HCT116 (cell line): Measurements from ENCODE around the gene UCK1. TPM values are rescaled to one million over a fixed set of nuclear protein-coding genes. Genes with fewer than 3 reads are reported as not detected.

ENCODE experiments used
- ATAC-seq: fragments of 200-7000 bp; cut with Tn5 transposase; 2 replicates; pipeline ENCODE4 v1.9.1; 2020; ENCODE audit warnings: mild to moderate bottlenecking, moderate library complexity
- BruUV-seq: library from RNA; stranded (reverse); fragments of 400-500 nt; replicated peaks from 2 replicates; lab custom pipeline; 2021; lab: Mats Ljungman, UMichigan
- CTCF ChIA-PET: fragments of 300-600 bp; sonication (Branson Sonifier 250); formaldehyde crosslinking; loops from one replicate; lab custom pipeline; 2021; ENCODE audit warnings: antibody characterized with exemption; lab: Charles Lee
- POLR2A ChIA-PET: fragments of 300-600, 350-600 bp; sonication (Branson Sonifier 250); formaldehyde crosslinking; loops from one replicate; lab custom pipeline; 2021; ENCODE audit warnings: antibody characterized with exemption; lab: Charles Lee
- RAD21 ChIA-PET, 2 experiments: fragments of 300-600 bp; sonication (Branson Sonifier 250); formaldehyde crosslinking; loops; one replicate each; lab custom pipeline; 2023; ENCODE audit warnings: low total read pairs in 2 of 2; ENCODE audit not compliant: uncharacterized antibody in 2 of 2, unreplicated experiment in 2 of 2, low non-redundant PET in 1 of 2; lab: Charles Lee
- DNase-seq: peaks from one replicate; pipeline ENCODE4 v3.0.0-alpha.2; 2010; ENCODE audit warnings: low read depth, low spot score
- H2AFZ ChIP-seq: fragments of 200-600 bp; shearing (Covaris generic), sonication (generic); 2 replicates; pipeline ENCODE4 v1.6.1; 2017; ENCODE audit warnings: low read depth, mixed run types, mixed read lengths, antibody characterized with exemption, low read length; ENCODE audit not compliant: poor library complexity, severe bottlenecking
- H3K27ac ChIP-seq: 2 replicates; pipeline ENCODE4 v1.5.1; 2012; ENCODE audit warnings: low read depth, low read length
- H3K27me3 ChIP-seq: fragments of 200-600 bp; sonication (generic); 2 replicates; pipeline ENCODE4 v1.6.1; 2016; ENCODE audit warnings: mixed run types, low read length, mixed read lengths; ENCODE audit not compliant: insufficient read depth
- H3K36me3 ChIP-seq, 2 experiments: fragments of 200-500 bp in 1 of 2; fragments of 200-600 bp in 1 of 2; sonication (Bioruptor generic) in 1 of 2; sonication (generic) in 1 of 2; 2 replicates each; pipeline versions ENCODE4 v1.5.1 to v1.6.1; 2014 to 2016; ENCODE audit warnings: low read length in 2 of 2, inconsistent platforms in 1 of 2, mixed read lengths in 1 of 2, mixed run types in 1 of 2; ENCODE audit not compliant: insufficient read depth in 2 of 2, control insufficient read depth in 1 of 2
- H3K4me1 ChIP-seq, 2 experiments: fragments of 200-600 bp in 1 of 2; sonication (generic) in 1 of 2; 2 replicates each; pipeline versions ENCODE4 v1.5.1 to v1.6.1; 2012 to 2017; ENCODE audit warnings: low read length in 2 of 2, inconsistent platforms in 1 of 2, mild to moderate bottlenecking in 1 of 2, mixed read lengths in 1 of 2, mixed run types in 1 of 2, moderate library complexity in 1 of 2; ENCODE audit not compliant: insufficient read depth in 2 of 2, control insufficient read depth in 1 of 2
- H3K4me2 ChIP-seq: fragments of 200-600 bp; sonication (generic); 2 replicates; pipeline ENCODE4 v1.6.1; 2017; ENCODE audit warnings: mixed run types, low read length, mixed read lengths
- H3K4me3 ChIP-seq, 2 experiments: fragments of 200-600 bp in 1 of 2; sonication (generic) in 1 of 2; replicated peaks in 1 of 2; 2 replicates each; pipeline ENCODE4 v1.5.1; 2011 to 2016; ENCODE audit warnings: low read length in 2 of 2, control low read depth in 1 of 2, low read depth in 1 of 2, mild to moderate bottlenecking in 1 of 2, mixed read lengths in 1 of 2, mixed run types in 1 of 2
- H3K79me2 ChIP-seq: fragments of 200-600 bp; sonication (generic); 2 replicates; pipeline ENCODE4 v1.6.1; 2017; ENCODE audit warnings: mild to moderate bottlenecking, mixed run types, low read length, moderate library complexity, mixed read lengths; ENCODE audit not compliant: insufficient read depth
- H3K9ac ChIP-seq: fragments of 200-600 bp; sonication (generic); 2 replicates; pipeline ENCODE4 v1.6.1; 2016; ENCODE audit warnings: low read length, mixed read lengths
- H3K9me2 ChIP-seq: fragments of 200-600 bp; sonication (generic), shearing (Covaris generic); 2 replicates; pipeline ENCODE4 v1.6.1; 2017; ENCODE audit warnings: mixed run types, mild to moderate bottlenecking, moderate library complexity; ENCODE audit not compliant: insufficient read depth
- H3K9me3 ChIP-seq, 2 experiments: fragments of 200-500 bp in 1 of 2; fragments of 200-600 bp in 1 of 2; sonication (Bioruptor generic) in 1 of 2; sonication (generic) in 1 of 2; 2 replicates each; pipeline ENCODE4 v1.6.1; 2014 to 2017; ENCODE audit warnings: low read length in 2 of 2, mixed read lengths in 2 of 2, inconsistent platforms in 1 of 2, low read depth in 1 of 2, mild to moderate bottlenecking in 1 of 2, mixed run types in 1 of 2, moderate library complexity in 1 of 2; ENCODE audit not compliant: control insufficient read depth in 1 of 2, insufficient read depth in 1 of 2
- H4K20me1 ChIP-seq: fragments of 200-600 bp; sonication (generic), shearing (Covaris generic); 2 replicates; pipeline ENCODE4 v1.6.1; 2017; ENCODE audit warnings: mixed run types, mild to moderate bottlenecking, moderate library complexity; ENCODE audit not compliant: insufficient read depth
- MAX ChIP-seq: IDR thresholded peaks from 2 replicates; pipeline ENCODE4 v1.6.1; 2012
- POLR2A ChIP-seq: IDR thresholded peaks from 2 replicates; pipeline ENCODE4 v1.7.0; 2011; ENCODE audit warnings: borderline replicate concordance; ENCODE audit not compliant: insufficient read depth, insufficient read length; ENCODE audit errors: extremely low read depth
- POLR2AphosphoS5 ChIP-seq: IDR thresholded peaks from 2 replicates; pipeline ENCODE4 v1.6.1; 2011; ENCODE audit warnings: mild to moderate bottlenecking, low read depth, low read length, moderate library complexity
- REST ChIP-seq: IDR thresholded peaks from 2 replicates; pipeline ENCODE4 v1.6.1; 2012; ENCODE audit warnings: low read depth
- SIN3A ChIP-seq: IDR thresholded peaks from 2 replicates; pipeline ENCODE4 v1.6.1; 2012; ENCODE audit warnings: low read depth
- SRF ChIP-seq: IDR thresholded peaks from 2 replicates; pipeline ENCODE4 v1.6.1; 2012; ENCODE audit warnings: low read depth
- ZFX ChIP-seq: fragments of 450-650 bp; IDR thresholded peaks from 2 replicates; pipeline ENCODE4 v1.6.1; 2017
- intact Hi-C: fragments of 100-400 bp; cut with micrococcal nuclease; formaldehyde crosslinking; loops from 2 replicates; pipeline ENCODE4 v1.10.0; 2022
- total RNA-seq: library from RNA; stranded (reverse); gene quantifications from one replicate; pipeline ENCODE4 v1.2.1, GENCODE V29; 2021; ENCODE audit not compliant: unreplicated experiment
- TF ChIP-seq, protein P1 (sequence below): IDR thresholded peaks from 2 replicates; pipeline ENCODE4 v1.6.1; 2011; ENCODE audit warnings: mild to moderate bottlenecking, low read length, moderate library complexity; ENCODE audit not compliant: insufficient replicate concordance; ENCODE audit errors: extremely low read depth

The UCK1 gene
- total RNA-seq, 1 experiment from 2014 or later = 17.5 TPM

DNA sequence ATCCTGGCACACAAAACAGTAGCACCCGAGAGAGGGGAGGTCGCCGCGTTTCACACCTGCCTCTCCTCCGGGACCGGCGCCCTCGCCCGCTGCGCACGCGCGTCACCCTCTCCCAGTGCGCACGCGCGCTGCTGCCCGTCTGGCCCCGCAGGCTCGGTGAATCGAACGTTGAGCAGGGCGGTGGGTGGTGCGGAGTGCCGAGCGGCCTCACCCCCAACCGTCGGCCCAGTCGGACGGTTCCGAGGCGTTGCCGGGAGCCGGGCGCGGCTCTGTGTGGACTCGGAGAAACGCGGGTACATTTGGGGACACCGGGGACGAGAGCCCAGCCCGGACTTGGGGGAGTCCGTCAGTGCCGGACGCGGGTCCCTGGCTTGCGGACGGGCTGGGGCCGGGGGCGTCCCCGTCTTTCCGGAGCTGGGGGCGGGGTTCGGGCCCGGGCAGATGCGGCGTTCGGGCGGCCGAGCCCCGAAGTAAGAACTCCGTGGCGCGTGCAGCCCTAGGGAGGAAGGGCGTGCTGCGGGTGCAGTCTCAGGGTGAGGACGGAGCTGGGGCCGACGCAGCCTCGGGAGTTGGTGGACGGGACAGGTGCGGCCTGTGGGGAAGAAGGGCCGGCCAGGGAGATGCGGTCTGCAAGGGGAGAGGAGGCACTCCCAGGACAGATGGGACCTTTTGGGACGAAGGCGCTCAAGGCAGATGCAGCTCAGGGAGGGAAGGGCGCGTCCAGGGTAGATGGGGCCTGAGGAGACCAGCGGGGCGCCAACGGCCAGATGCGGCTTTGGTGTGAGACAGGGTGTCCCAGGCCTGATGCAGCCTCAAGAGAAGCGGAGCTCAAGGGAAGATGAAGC is 28.1 kb downstream of the UCK1 start, which contains the start of gene POMT1:
TSS of gene POMT1 (plus strand) at position 138 of the 845 bp plus-strand sequence. CDS start 1,301 bp downstream, outside the sequence.
- no peaks in the 10 kb centered on the region for H4K20me1 ChIP-seq
- H3K4me3 ChIP-seq = peak within 1 kb of the TSS; percentile 58 to 68
- peak within 1 kb of the TSS; percentile 63; the same call in 1 of the 2 replicates for H3K27ac ChIP-seq
- H2AFZ ChIP-seq = no peak within 1 kb of the TSS
- H3K36me3 ChIP-seq = peaks cover 18 to 21% of the 10 kb centered on the region in 2 experiments; a peak in 3 of 4 replicates
- intact Hi-C loops = no loop called here
- BruUV-seq = no TSS peak
- ATAC-seq (peak; percentile 79), DNase-seq (peak; percentile 18)
- peaks cover 0 to 10% of the 10 kb centered on the region in 2 experiments; a peak in 1 of 4 replicates for H3K4me1 ChIP-seq
- no peaks in the 10 kb centered on the region for H3K9me3 ChIP-seq
- RAD21 ChIA-PET = no interaction called here
- H3K9ac ChIP-seq = peak within 1 kb of the TSS; percentile 59
- CTCF ChIA-PET = no interaction called here
- H3K4me2 ChIP-seq = peak within 1 kb of the TSS; percentile 81
- POLR2A ChIA-PET = no interaction called here
- no peaks in the 10 kb centered on the region for H3K9me2 ChIP-seq
- TF ChIP-seq MAX (peak; percentile 53), SIN3A (no peak), REST (no peak), POLR2AphosphoS5 (peak; percentile 70), POLR2A (peak; percentile 26), ZFX (peak; percentile 51; the same call in 1 of the 2 replicates), SRF (peak; percentile 84)
- TF ChIP-seq, protein P1, sequence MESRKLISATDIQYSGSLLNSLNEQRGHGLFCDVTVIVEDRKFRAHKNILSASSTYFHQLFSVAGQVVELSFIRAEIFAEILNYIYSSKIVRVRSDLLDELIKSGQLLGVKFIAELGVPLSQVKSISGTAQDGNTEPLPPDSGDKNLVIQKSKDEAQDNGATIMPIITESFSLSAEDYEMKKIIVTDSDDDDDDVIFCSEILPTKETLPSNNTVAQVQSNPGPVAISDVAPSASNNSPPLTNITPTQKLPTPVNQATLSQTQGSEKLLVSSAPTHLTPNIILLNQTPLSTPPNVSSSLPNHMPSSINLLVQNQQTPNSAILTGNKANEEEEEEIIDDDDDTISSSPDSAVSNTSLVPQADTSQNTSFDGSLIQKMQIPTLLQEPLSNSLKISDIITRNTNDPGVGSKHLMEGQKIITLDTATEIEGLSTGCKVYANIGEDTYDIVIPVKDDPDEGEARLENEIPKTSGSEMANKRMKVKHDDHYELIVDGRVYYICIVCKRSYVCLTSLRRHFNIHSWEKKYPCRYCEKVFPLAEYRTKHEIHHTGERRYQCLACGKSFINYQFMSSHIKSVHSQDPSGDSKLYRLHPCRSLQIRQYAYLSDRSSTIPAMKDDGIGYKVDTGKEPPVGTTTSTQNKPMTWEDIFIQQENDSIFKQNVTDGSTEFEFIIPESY = no peak
- no peaks in the 10 kb centered on the region for H3K27me3 ChIP-seq
- H3K79me2 ChIP-seq = no peaks in the 10 kb centered on the region
